HCT116 (cell line): ENCODE data around the gene LYRM4. TPM values are rescaled to one million over a fixed set of nuclear protein-coding genes. Genes with fewer than 3 reads are reported as not detected.

Experiments
- ATAC-seq: fragments of 200-7000 bp; cut with Tn5 transposase; 2 replicates; pipeline ENCODE4 v1.9.1; 2020; ENCODE audit warnings: mild to moderate bottlenecking, moderate library complexity
- BruUV-seq: library from RNA; stranded (reverse); fragments of 400-500 nt; replicated peaks from 2 replicates; lab custom pipeline; 2021; lab: Mats Ljungman, UMichigan
- CTCF ChIA-PET: fragments of 300-600 bp; sonication (Branson Sonifier 250); formaldehyde crosslinking; loops from one replicate; lab custom pipeline; 2021; ENCODE audit warnings: antibody characterized with exemption; lab: Charles Lee
- POLR2A ChIA-PET: fragments of 300-600, 350-600 bp; sonication (Branson Sonifier 250); formaldehyde crosslinking; loops from one replicate; lab custom pipeline; 2021; ENCODE audit warnings: antibody characterized with exemption; lab: Charles Lee
- RAD21 ChIA-PET, 2 experiments: fragments of 300-600 bp; sonication (Branson Sonifier 250); formaldehyde crosslinking; loops; one replicate each; lab custom pipeline; 2023; ENCODE audit warnings: low total read pairs in 2 of 2; ENCODE audit not compliant: uncharacterized antibody in 2 of 2, unreplicated experiment in 2 of 2, low non-redundant PET in 1 of 2; lab: Charles Lee
- DNase-seq: peaks from one replicate; pipeline ENCODE4 v3.0.0-alpha.2; 2010; ENCODE audit warnings: low read depth, low spot score
- H2AFZ ChIP-seq: fragments of 200-600 bp; shearing (Covaris generic), sonication (generic); 2 replicates; pipeline ENCODE4 v1.6.1; 2017; ENCODE audit warnings: low read depth, mixed run types, mixed read lengths, antibody characterized with exemption, low read length; ENCODE audit not compliant: poor library complexity, severe bottlenecking
- H3K27ac ChIP-seq: 2 replicates; pipeline ENCODE4 v1.5.1; 2012; ENCODE audit warnings: low read depth, low read length
- H3K27me3 ChIP-seq: fragments of 200-600 bp; sonication (generic); 2 replicates; pipeline ENCODE4 v1.6.1; 2016; ENCODE audit warnings: mixed run types, low read length, mixed read lengths; ENCODE audit not compliant: insufficient read depth
- H3K36me3 ChIP-seq, 2 experiments: fragments of 200-500 bp in 1 of 2; fragments of 200-600 bp in 1 of 2; sonication (Bioruptor generic) in 1 of 2; sonication (generic) in 1 of 2; 2 replicates each; pipeline versions ENCODE4 v1.5.1 to v1.6.1; 2014 to 2016; ENCODE audit warnings: low read length in 2 of 2, inconsistent platforms in 1 of 2, mixed read lengths in 1 of 2, mixed run types in 1 of 2; ENCODE audit not compliant: insufficient read depth in 2 of 2, control insufficient read depth in 1 of 2
- H3K4me1 ChIP-seq, 2 experiments: fragments of 200-600 bp in 1 of 2; sonication (generic) in 1 of 2; 2 replicates each; pipeline versions ENCODE4 v1.5.1 to v1.6.1; 2012 to 2017; ENCODE audit warnings: low read length in 2 of 2, inconsistent platforms in 1 of 2, mild to moderate bottlenecking in 1 of 2, mixed read lengths in 1 of 2, mixed run types in 1 of 2, moderate library complexity in 1 of 2; ENCODE audit not compliant: insufficient read depth in 2 of 2, control insufficient read depth in 1 of 2
- H3K4me2 ChIP-seq: fragments of 200-600 bp; sonication (generic); 2 replicates; pipeline ENCODE4 v1.6.1; 2017; ENCODE audit warnings: mixed run types, low read length, mixed read lengths
- H3K4me3 ChIP-seq, 2 experiments: fragments of 200-600 bp in 1 of 2; sonication (generic) in 1 of 2; replicated peaks in 1 of 2; 2 replicates each; pipeline ENCODE4 v1.5.1; 2011 to 2016; ENCODE audit warnings: low read length in 2 of 2, control low read depth in 1 of 2, low read depth in 1 of 2, mild to moderate bottlenecking in 1 of 2, mixed read lengths in 1 of 2, mixed run types in 1 of 2
- H3K79me2 ChIP-seq: fragments of 200-600 bp; sonication (generic); 2 replicates; pipeline ENCODE4 v1.6.1; 2017; ENCODE audit warnings: mild to moderate bottlenecking, mixed run types, low read length, moderate library complexity, mixed read lengths; ENCODE audit not compliant: insufficient read depth
- H3K9ac ChIP-seq: fragments of 200-600 bp; sonication (generic); 2 replicates; pipeline ENCODE4 v1.6.1; 2016; ENCODE audit warnings: low read length, mixed read lengths
- H3K9me2 ChIP-seq: fragments of 200-600 bp; sonication (generic), shearing (Covaris generic); 2 replicates; pipeline ENCODE4 v1.6.1; 2017; ENCODE audit warnings: mixed run types, mild to moderate bottlenecking, moderate library complexity; ENCODE audit not compliant: insufficient read depth
- H3K9me3 ChIP-seq, 2 experiments: fragments of 200-500 bp in 1 of 2; fragments of 200-600 bp in 1 of 2; sonication (Bioruptor generic) in 1 of 2; sonication (generic) in 1 of 2; 2 replicates each; pipeline ENCODE4 v1.6.1; 2014 to 2017; ENCODE audit warnings: low read length in 2 of 2, mixed read lengths in 2 of 2, inconsistent platforms in 1 of 2, low read depth in 1 of 2, mild to moderate bottlenecking in 1 of 2, mixed run types in 1 of 2, moderate library complexity in 1 of 2; ENCODE audit not compliant: control insufficient read depth in 1 of 2, insufficient read depth in 1 of 2
- H4K20me1 ChIP-seq: fragments of 200-600 bp; sonication (generic), shearing (Covaris generic); 2 replicates; pipeline ENCODE4 v1.6.1; 2017; ENCODE audit warnings: mixed run types, mild to moderate bottlenecking, moderate library complexity; ENCODE audit not compliant: insufficient read depth
- CEBPB ChIP-seq: IDR thresholded peaks from 2 replicates; pipeline ENCODE4 v1.6.1; 2012; ENCODE audit warnings: low read depth
- ELF1 ChIP-seq: IDR thresholded peaks from 2 replicates; pipeline ENCODE4 v1.6.1; 2012; ENCODE audit warnings: low read depth, borderline replicate concordance
- EZH2 ChIP-seq: fragments of 200-600 bp; sonication (generic); IDR thresholded peaks from 2 replicates; pipeline ENCODE4 v1.6.1; 2017; ENCODE audit warnings: antibody characterized with exemption, mixed run types
- EZH2phosphoT487 ChIP-seq: fragments of 200-600 bp; IDR thresholded peaks from 2 replicates; pipeline ENCODE4 v1.6.1; 2018; ENCODE audit warnings: antibody characterized with exemption, borderline replicate concordance
- POLR2A ChIP-seq: IDR thresholded peaks from 2 replicates; pipeline ENCODE4 v1.7.0; 2011; ENCODE audit warnings: borderline replicate concordance; ENCODE audit not compliant: insufficient read depth, insufficient read length; ENCODE audit errors: extremely low read depth
- POLR2AphosphoS5 ChIP-seq: IDR thresholded peaks from 2 replicates; pipeline ENCODE4 v1.6.1; 2011; ENCODE audit warnings: mild to moderate bottlenecking, low read depth, low read length, moderate library complexity
- SIN3A ChIP-seq: IDR thresholded peaks from 2 replicates; pipeline ENCODE4 v1.6.1; 2012; ENCODE audit warnings: low read depth
- SRF ChIP-seq: IDR thresholded peaks from 2 replicates; pipeline ENCODE4 v1.6.1; 2012; ENCODE audit warnings: low read depth
- intact Hi-C: fragments of 100-400 bp; cut with micrococcal nuclease; formaldehyde crosslinking; loops from 2 replicates; pipeline ENCODE4 v1.10.0; 2022
- total RNA-seq: library from RNA; stranded (reverse); gene quantifications from one replicate; pipeline ENCODE4 v1.2.1, GENCODE V29; 2021; ENCODE audit not compliant: unreplicated experiment
- TF ChIP-seq, protein P1 (sequence below): IDR thresholded peaks from 2 replicates; pipeline ENCODE4 v1.6.1; 2011; ENCODE audit warnings: mild to moderate bottlenecking, low read length, moderate library complexity; ENCODE audit not compliant: insufficient replicate concordance; ENCODE audit errors: extremely low read depth
- TF ChIP-seq, protein P2 (sequence below): IDR thresholded peaks from 2 replicates; pipeline ENCODE4 v1.6.1; 2012; ENCODE audit warnings: low read depth

The LYRM4 gene
- total RNA-seq, 1 experiment from 2014 or later = 30.1 TPM

DNA sequence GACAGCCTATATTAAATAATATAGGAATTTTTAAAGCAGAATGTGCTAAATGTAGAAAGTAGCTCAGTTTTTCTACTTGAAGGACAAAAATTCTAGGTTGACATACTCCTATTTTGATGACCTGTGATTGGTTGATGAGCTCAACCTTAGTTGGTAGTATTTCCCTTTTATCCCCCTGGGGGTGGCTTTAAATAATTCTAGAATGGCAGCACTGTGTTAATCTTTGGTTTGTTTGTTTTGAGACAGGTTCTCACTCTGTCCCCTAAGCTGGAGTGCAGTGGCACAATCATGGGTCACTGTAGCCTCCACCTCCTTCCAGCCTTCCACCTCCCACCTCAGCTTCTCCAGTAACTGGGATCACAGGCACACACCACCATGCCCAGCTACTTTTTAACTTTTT is 29.8 kb upstream of the LYRM4 start:
- no peak for TF ChIP-seq EZH2
- TF ChIP-seq SRF = no peak
- TF ChIP-seq SIN3A = no peak
- no peak for TF ChIP-seq POLR2A
- no peak for TF ChIP-seq EZH2phosphoT487
- TF ChIP-seq, protein P1, sequence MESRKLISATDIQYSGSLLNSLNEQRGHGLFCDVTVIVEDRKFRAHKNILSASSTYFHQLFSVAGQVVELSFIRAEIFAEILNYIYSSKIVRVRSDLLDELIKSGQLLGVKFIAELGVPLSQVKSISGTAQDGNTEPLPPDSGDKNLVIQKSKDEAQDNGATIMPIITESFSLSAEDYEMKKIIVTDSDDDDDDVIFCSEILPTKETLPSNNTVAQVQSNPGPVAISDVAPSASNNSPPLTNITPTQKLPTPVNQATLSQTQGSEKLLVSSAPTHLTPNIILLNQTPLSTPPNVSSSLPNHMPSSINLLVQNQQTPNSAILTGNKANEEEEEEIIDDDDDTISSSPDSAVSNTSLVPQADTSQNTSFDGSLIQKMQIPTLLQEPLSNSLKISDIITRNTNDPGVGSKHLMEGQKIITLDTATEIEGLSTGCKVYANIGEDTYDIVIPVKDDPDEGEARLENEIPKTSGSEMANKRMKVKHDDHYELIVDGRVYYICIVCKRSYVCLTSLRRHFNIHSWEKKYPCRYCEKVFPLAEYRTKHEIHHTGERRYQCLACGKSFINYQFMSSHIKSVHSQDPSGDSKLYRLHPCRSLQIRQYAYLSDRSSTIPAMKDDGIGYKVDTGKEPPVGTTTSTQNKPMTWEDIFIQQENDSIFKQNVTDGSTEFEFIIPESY = no peak
- TF ChIP-seq POLR2AphosphoS5 = no peak
- TF ChIP-seq CEBPB = no peak
- no peak for TF ChIP-seq ELF1
- TF ChIP-seq, protein P2, sequence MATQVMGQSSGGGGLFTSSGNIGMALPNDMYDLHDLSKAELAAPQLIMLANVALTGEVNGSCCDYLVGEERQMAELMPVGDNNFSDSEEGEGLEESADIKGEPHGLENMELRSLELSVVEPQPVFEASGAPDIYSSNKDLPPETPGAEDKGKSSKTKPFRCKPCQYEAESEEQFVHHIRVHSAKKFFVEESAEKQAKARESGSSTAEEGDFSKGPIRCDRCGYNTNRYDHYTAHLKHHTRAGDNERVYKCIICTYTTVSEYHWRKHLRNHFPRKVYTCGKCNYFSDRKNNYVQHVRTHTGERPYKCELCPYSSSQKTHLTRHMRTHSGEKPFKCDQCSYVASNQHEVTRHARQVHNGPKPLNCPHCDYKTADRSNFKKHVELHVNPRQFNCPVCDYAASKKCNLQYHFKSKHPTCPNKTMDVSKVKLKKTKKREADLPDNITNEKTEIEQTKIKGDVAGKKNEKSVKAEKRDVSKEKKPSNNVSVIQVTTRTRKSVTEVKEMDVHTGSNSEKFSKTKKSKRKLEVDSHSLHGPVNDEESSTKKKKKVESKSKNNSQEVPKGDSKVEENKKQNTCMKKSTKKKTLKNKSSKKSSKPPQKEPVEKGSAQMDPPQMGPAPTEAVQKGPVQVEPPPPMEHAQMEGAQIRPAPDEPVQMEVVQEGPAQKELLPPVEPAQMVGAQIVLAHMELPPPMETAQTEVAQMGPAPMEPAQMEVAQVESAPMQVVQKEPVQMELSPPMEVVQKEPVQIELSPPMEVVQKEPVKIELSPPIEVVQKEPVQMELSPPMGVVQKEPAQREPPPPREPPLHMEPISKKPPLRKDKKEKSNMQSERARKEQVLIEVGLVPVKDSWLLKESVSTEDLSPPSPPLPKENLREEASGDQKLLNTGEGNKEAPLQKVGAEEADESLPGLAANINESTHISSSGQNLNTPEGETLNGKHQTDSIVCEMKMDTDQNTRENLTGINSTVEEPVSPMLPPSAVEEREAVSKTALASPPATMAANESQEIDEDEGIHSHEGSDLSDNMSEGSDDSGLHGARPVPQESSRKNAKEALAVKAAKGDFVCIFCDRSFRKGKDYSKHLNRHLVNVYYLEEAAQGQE = no peak
- H3K27ac ChIP-seq = no peak overlapping the region
- no peaks in the 10 kb centered on the region for H3K9me3 ChIP-seq
- H3K4me1 ChIP-seq = peaks cover 0 to 16% of the 10 kb centered on the region in 2 experiments; a peak in 2 of 4 replicates
- no TSS peak for BruUV-seq
- ChIA-PET RAD21 (no interaction called here), POLR2A (no interaction called here), CTCF (no interaction called here)
- no peaks in the 10 kb centered on the region for H4K20me1 ChIP-seq
- H3K79me2 ChIP-seq = no peaks in the 10 kb centered on the region; the same call in 1 of the 2 replicates
- intact Hi-C loops = no loop called here
- H3K9ac ChIP-seq = no peak overlapping the region
- no peak overlapping the region for H2AFZ ChIP-seq
- no peak overlapping the region for H3K4me3 ChIP-seq
- no peaks in the 10 kb centered on the region for H3K36me3 ChIP-seq
- no peaks in the 10 kb centered on the region for H3K27me3 ChIP-seq
- ATAC-seq (no peak), DNase-seq (no peak)
- no peak overlapping the region for H3K4me2 ChIP-seq
- no peaks in the 10 kb centered on the region for H3K9me2 ChIP-seq
